Endometrial microvascular endothelial cells (primary cell): ENCODE measurements around the gene SPECC1L. TPM values are rescaled to one million over a fixed set of nuclear protein-coding genes. Genes with fewer than 3 reads are reported as not detected.

ENCODE experiments used
- in situ Hi-C: cut with HindIII; loops from 2 replicates; pipeline ENCODE4 v1.10.0; 2017; ENCODE audit warnings: low sequenced_read_pairs, low pct_unique_long_range_greater_than_20kb; ENCODE audit errors: inconsistent ontology term
- total RNA-seq: library from RNA; depleted of rRNA; stranded (reverse); fragments of >200 nt; gene quantifications from one replicate; pipeline ENCODE4 v1.2.3, GENCODE V29; 2015; ENCODE audit errors: inconsistent ontology term

Gene SPECC1L
- total RNA-seq, 1 donor from 2014 or later, result 30.1 TPM

DNA sequence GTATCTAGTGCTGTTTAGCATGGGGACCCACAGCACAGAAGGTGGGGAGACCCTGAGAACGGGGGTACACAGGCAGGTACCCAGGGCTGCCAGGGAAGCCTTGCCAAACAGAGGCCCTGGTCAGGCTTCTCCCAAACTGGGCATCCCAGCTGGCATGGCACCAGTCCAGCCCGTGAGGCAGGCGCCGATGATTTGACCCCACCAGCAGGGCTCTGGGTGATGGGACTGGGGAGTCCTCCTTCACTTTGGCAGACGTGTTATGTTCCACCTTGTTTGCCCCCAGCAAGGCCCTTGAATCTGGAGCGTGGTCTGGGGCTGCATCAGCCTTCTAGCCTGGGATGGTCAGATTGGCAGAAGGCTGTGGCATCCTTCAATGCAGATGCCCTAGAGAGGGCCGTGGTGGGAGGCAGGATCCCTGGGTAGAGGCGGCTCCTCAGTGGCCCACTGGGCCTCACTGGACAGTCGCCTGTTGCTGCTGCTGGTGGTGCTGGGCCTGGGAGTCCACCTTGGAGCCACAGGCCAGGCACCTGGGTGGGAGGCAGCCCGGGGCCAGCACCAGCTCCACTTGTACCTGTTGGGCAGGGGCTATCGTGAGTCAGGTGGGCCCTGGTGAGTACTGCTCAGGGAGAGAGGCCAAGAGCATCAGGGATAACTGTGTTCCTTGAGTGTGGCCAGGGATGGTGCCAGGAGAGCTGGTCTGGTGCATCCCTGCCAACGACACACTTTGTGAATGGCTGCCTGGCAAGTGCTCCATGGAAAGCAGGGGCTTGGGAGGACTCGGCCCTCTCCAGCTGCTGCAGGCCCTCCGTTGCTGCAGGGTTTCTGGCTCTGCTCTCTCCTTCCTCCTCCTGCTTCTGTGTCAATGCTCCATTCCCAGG, 160.0 kb downstream of the SPECC1L start:
- in situ Hi-C loops, result no loop called here

DNA sequence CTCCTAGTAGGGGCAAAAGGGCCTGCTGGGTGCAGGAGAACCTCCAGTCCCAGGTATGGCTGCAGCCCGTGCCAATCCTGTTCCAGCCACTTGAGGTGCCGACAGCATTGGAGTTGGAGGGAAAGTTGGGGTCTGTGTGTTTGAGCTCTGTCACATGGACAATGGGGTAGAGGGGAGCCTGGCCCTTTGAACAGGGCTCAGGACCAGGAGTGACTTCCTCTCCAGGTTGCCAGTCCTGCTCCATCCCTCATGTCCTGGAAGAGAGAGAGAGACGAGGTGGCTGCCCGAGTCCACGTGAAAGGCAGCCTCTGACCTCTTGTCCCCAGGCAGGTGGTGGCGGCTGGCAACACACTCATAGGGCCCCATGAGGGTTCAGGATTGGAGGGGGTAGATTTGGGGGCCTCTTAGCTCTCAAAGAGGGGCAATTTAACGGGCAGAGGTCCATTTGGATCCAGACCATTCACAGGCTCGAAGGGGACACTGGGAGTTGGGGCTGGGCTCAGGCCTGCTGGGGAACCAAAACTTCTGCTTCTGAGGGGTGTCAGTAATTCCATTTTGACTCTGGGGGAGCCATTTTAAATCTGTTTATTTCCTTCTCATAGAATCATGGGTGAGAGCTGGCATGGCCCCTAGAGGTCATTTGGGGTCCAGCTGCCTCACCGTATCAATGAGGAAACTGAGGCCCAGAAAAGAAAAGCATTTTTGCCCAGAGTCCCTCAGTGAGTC, 160.8 kb downstream of the SPECC1L start:
- in situ Hi-C loops, result no loop called here

DNA sequence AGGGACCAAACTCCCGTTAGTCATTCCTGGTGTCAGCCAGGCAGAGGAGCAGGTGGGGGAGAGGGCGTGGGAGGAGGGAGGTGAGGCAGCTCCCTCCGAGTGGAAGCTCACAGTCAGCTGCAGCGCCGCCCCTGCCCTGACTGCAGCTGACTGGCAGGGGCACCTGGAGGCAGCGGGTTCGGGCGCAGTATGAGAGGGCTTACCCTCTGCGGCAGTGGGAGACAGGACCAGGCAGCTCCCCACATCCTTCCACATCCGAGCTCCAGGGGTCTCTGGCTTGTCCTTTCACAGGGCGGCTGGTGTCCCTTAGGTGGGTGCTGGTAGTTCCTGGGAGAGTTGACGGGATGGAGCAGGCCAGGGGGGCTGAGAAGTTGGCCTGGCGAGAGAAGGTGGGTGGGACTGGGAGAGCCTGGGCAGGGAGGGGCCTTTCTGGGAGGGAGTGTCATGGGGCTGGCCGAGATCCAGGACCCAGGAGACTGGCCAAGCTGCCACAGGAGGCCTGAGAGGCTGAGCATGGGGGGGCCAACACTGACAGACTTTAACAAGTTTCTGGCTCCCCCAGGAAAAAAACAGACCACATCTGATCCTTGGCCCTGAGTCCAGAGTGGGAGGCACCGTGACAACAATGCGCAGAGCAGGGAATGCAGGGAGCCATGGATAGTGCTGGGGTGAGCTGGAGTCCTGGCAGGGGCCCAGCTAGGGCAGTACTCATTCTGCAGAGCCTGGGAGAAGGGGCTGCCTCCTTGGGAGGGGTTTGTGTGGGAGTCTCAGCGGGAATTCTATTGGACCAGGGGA, 161.6 kb downstream of the SPECC1L start:
- in situ Hi-C loops, result no loop called here

DNA sequence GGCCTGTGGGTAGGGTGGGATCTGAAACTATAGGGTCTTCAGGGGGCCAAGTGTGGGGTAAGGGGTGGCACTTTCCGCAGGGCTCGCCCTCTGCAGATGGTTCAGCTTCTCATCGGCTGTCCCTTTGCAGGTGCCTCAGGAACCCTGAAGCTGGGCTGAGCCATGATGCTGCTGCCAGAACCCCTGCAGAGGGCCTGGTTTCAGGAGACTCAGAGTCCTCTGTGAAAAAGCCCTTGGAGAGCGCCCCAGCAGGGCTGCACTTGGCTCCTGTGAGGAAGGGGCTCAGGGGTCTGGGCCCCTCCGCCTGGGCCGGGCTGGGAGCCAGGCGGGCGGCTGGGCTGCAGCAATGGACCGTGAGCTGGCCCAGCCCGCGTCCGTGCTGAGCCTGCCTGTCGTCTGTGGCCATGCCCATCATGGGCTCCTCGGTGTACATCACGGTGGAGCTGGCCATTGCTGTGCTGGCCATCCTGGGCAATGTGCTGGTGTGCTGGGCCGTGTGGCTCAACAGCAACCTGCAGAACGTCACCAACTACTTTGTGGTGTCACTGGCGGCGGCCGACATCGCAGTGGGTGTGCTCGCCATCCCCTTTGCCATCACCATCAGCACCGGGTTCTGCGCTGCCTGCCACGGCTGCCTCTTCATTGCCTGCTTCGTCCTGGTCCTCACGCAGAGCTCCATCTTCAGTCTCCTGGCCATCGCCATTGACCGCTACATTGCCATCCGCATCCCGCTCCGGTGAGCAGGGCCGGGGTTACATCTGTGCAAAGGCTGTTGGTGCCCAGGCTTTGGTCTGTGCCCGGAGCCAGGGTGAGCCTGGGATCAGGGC, 162.6 kb downstream of the SPECC1L start:
- in situ Hi-C loops, result no loop called here

DNA sequence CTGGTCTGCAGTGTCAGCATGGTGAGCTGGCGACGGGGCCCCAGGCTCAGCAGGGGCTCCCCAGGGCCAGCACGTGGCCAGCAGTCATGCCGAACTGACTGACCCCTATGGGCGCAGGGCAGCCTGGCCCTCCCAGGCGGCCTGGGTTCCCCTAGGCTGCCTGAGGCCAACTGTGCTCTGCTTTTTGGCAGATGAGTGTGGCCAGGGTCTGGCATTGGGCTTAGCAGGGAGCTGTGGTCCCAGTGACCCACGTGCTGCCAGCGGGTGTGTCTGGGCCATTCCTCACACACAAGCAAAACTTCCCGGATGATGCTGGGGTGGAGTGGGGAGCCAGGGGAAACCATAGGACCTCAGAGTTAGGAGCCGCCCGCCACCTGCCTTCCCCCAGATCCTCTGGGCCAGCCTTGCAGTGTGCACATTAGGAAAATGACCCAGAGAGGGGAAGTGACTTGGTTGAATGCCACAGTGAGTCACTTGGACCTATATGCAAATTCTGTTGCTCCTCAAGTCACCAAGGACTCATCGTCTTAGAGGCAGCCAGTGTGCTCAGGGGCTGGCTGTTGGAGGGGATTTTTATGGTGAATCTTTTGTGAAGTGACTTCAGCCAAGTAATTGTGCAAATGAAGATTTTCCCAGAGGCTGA, 163.3 kb downstream of the SPECC1L start:
- in situ Hi-C loops, result no loop called here

DNA sequence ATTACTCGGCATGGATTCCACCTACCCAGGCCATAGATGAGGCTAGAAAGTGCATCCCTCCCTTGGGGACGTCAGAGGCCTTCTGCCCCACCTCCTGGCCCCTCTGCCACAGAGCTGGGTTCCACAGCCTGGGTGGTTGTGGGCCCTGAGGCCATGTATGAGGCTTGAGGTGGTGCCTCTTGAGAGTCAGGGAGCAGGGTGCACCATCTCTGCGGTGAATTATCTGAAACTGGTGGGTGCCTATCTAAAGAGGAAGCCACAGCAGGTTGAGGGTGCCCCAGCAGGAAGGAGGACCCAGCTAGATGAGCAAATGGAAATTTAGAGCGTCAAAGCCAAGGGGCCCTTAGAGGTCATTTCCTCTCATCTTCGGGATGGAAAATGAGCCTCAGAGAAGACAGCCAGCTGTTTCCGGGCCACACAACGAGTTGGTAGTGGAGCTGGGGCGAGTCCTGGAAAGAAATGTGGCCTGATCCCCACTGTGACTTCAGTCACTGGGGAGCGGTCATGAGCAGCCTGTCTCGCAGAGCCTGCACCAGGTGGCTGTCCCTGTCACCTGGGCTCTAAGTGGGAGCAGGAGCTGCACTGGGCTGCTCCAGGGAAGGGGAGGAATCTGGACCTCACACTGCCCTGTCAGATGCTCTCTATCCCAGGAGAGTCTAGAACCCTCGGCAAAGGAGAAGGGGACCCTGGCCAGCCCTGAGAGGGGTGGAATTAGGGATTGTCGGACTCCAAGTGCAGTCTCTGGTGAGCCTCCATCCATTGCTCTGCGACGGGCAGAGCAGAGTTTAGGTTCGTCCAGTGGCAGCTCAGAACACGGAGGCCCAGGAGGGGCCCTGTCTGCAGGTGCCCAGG, 164.1 kb downstream of the SPECC1L start:
- in situ Hi-C loops, result no loop called here

DNA sequence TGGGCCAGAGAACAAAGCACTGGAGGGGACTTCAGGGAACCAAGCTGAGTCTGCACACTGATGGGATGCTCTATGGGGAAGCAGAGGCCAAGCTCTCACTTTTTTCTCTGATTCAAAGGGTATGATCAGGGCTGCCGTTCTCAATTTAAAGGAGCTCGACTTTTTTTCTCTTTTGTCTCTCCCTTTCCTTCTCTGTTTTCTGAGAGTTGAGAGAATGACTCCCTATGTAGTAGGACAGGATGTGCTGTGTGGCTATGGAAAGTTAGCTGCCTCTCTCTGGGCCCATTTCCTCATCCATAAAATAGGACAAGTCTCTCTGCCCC, 164.7 kb downstream of the SPECC1L start:
- in situ Hi-C loops, result no loop called here

DNA sequence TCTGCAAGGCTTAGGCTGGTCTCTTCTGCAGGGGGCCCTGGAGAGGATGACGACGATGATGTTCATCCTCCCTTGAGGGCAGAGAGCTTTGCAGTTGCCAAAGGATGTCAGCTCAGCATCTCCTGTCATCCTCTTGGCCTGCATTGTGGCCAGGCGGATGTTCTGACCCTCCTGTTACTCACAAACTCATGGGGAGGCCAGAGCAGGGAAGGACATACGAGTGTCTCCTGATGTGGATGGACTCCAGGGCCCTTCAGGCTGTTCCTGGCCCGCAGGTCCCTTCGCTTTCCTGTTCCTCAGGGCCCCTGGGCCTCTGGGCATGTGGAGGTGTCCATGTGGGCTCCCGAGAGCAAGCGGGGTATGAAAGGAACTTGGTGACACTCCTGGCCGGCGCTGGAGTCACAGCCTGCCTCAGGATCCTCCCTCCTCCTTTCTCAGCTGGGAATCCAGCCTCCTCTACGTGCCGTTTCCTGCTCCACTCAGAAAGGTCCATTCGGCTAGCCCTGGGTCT, 165.3 kb downstream of the SPECC1L start:
- in situ Hi-C loops, result no loop called here

DNA sequence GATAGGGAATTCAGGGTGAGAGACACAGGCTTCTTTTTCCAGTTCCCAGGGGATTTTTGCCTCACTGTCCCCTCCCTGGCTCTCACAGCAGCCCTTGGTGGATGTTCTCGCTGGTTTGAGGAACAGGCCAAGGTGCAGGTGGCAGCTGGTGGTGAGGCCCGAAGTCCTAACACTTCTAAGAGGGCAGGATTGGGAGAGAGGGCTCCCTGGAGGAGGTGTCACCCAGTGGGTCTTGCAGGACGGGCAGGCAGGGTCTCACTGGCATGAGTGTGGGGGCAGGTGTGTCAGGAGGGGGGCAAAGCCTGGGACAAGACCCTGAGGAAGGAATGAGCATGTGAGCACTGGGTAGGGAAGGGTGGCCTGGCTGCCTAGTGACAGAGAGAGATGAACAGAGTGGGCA, 165.9 kb downstream of the SPECC1L start:
- in situ Hi-C loops, result no loop called here

DNA sequence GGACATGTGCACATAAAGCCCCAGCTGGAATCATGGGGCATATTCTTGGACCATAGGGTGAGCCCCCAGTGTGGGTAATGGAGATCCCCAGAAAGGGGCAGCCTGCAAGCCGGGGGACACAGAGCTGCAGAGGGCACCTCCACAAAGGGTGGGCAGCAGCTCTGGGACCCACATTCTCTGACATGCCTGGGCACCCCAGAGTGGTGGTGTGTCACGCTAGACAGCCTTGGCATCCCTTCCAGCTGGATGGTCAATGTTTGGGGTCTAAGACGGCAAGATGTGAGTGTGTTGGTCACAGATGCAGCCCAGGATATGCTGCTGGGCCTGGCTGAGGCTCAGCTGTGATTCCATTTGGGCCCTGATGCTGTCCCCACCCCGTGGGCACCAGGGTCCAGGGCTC, 166.5 kb downstream of the SPECC1L start:
- in situ Hi-C loops, result no loop called here

DNA sequence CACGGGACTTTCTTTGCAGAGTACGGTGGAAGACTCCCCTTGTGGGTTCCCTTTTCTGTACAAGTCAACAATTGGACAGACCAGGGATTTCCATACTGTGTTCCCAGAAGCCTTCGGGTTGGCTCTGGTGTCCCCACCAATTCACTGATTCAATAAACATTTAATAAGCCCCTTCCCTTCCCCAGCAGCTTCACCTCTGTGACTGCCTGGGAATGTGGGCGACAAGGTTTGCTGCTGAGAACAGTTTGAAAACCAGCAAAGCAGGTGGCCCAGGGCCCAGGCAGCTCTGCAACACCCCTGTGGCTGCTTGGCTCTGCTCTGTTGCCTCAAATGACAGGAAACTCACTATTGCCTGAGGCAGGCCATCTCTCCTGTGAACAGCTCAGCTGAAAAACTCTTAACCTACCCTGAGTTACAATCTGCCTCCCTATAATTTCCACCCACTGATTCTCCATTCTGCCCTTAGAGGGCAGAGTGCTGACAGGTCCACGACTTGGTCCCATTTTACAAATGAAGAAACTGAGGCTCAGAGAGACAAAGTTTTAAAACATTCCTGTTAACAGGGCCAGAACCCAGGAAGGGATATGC, 167.2 kb downstream of the SPECC1L start:
- in situ Hi-C loops, result no loop called here

DNA sequence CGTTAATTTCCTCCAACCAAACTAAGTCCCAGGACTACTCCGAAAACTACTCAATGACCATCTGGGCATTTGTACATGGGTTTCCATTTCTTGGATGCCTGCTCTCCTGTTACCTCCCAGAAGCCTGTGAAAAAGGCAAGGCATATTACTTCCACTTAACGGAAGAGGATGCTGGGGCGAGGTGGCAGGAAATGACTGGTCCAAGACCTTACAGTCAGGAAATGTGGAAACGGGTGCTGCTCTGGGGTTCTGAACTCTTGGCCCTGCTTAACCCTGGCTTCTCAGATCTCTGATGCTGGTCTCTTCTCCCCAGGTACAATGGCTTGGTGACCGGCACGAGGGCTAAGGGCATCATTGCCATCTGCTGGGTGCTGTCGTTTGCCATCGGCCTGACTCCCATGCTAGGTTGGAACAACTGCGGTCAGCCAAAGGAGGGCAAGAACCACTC, 169.7 kb downstream of the SPECC1L start:
- in situ Hi-C loops, result no loop called here

DNA sequence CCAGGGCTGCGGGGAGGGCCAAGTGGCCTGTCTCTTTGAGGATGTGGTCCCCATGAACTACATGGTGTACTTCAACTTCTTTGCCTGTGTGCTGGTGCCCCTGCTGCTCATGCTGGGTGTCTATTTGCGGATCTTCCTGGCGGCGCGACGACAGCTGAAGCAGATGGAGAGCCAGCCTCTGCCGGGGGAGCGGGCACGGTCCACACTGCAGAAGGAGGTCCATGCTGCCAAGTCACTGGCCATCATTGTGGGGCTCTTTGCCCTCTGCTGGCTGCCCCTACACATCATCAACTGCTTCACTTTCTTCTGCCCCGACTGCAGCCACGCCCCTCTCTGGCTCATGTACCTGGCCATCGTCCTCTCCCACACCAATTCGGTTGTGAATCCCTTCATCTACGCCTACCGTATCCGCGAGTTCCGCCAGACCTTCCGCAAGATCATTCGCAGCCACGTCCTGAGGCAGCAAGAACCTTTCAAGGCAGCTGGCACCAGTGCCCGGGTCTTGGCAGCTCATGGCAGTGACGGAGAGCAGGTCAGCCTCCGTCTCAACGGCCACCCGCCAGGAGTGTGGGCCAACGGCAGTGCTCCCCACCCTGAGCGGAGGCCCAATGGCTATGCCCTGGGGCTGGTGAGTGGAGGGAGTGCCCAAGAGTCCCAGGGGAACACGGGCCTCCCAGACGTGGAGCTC, 170.2 kb downstream of the SPECC1L start:
- in situ Hi-C loops, result no loop called here

DNA sequence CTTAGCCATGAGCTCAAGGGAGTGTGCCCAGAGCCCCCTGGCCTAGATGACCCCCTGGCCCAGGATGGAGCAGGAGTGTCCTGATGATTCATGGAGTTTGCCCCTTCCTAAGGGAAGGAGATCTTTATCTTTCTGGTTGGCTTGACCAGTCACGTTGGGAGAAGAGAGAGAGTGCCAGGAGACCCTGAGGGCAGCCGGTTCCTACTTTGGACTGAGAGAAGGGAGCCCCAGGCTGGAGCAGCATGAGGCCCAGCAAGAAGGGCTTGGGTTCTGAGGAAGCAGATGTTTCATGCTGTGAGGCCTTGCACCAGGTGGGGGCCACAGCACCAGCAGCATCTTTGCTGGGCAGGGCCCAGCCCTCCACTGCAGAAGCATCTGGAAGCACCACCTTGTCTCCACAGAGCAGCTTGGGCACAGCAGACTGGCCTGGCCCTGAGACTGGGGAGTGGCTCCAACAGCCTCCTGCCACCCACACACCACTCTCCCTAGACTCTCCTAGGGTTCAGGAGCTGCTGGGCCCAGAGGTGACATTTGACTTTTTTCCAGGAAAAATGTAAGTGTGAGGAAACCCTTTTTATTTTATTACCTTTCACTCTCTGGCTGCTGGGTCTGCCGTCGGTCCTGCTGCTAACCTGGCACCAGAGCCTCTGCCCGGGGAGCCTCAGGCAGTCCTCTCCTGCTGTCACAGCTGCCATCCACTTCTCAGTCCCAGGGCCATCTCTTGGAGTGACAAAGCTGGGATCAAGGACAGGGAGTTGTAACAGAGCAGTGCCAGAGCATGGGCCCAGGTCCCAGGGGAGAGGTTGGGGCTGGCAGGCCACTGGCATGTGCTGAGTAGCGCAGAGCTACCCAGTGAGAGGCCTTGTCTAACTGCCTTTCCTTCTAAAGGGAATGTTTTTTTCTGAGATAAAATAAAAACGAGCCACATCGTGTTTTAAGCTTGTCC, 171.0 kb downstream of the SPECC1L start:
- in situ Hi-C loops, result no loop called here

DNA sequence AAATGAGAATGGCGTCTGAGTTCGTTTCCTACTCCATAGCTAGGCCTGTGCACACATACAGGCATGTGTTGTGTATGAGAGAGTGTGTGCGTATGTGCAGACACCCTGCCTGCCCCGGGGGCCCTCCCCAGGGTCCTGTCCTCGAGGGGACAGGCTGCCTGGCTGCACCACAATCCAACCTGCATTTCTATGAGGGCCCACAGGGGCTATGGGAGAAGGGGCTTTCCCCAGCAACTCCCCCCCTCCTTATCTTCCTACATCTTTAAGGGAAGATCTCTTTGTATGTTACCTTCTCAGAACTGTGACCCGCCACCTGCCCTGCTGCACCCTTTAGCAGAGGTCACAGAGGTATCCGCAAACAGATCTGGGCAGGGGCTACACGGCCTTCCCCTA, 171.7 kb downstream of the SPECC1L start:
- in situ Hi-C loops, result no loop called here
